Panc1 (cell line): Measurements from ENCODE around the gene PSMB1.

Experiments used
- CTCF ChIP-seq: fragments of 450-650 bp; IDR thresholded peaks from 2 replicates; pipeline ENCODE4 v1.5.1; 2017; ENCODE audit warnings: mild to moderate bottlenecking
- POLR2AphosphoS5 ChIP-seq: IDR thresholded peaks from 2 replicates; pipeline ENCODE4 v1.6.1; 2012; ENCODE audit warnings: mild to moderate bottlenecking, low read depth, low read length, moderate library complexity

GRCh38 chr6:170485159-170485558 is 67.9 kb downstream of the PSMB1 start:
- TF ChIP-seq CTCF, result no peak
- TF ChIP-seq POLR2AphosphoS5, result no peak
